Left forelimb (tissue), 1 donor: ENCODE results near the gene DPAGT1.
"Not testable (repeated sequence)": the region's sequence is repeated elsewhere in the genome, so short reads cannot be mapped to it uniquely, and the experiment has no call there.

Experiments used
- DNase-seq: peaks from one replicate; pipeline ENCODE4 v3.0.0-alpha.2; 2018; ENCODE audit warnings: low spot score

DPAGT1 gene

GRCh38 chr11:119115484-119116234, 14.0 kb upstream of the DPAGT1 start:
- DNase-seq, result no peak

GRCh38 chr11:119114351-119114750, 12.7 kb upstream of the DPAGT1 start:
- DNase-seq, result no peak

GRCh38 chr11:119113716-119114115, 12.1 kb upstream of the DPAGT1 start:
- DNase-seq, result no peak

DNA sequence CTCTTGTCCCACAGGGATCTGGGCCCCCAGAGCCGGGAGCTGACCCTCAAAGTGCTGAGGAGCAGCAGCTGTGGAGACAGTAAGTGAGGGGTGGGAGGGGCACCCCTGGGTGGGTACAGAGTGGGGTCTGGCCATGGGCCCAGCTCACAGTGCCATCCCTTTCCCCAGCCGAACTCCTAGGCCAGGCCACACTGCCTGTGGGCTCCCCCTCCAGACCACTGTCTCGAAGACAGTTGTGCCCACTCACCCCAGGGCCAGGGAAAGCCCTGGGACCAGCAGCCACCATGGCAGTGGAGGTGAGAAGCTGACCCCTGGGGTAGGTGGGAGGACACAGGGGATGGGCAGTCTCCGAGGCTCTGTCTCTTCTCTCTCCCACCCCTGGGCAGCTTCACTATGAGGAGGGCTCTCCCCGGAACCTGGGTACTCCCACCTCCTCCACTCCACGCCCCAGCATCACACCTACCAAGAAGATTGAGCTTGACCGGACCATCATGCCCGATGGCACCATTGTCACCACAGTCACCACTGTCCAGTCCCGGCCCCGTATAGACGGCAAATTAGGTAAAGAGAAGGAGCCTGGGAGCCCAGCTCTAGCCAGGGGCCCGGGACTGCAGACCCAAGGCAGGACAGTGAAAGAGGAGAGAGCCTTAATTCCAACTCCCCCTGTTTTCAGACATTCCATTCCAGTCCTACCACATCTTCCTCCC, 10.8 kb upstream of the DPAGT1 start:
- DNase-seq, result no peak

GRCh38 chr11:119111361-119111925, 9.8 kb upstream of the DPAGT1 start:
- DNase-seq, result no peak

- DNase-seq, result no peak
Measured at GRCh38 chr11:119110439-119110838, 8.8 kb upstream of the DPAGT1 start.

DNA sequence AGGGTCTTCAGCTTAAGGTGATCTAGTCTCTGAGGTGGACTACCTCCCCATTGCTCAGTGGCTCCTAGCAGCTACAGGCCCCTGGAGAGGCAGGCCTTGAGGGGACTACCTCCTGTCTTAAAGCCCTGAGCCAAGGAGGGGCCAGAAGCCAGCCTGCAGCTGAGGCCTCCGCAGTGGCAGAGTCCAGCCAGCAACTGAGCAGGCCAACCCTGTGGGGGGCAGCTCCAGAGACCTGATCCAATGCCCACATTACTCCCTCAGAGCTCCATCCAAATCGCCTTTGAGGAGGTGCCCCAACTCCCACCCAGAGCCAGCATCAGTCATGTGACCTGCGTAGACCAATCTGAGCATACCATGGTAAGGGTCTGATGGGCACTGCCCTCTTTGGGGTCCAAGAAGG, 8.2 kb upstream of the DPAGT1 start:
- no peak for DNase-seq

GRCh38 chr11:119108857-119109221, 7.2 kb upstream of the DPAGT1 start:
- DNase-seq, result no peak

DNA sequence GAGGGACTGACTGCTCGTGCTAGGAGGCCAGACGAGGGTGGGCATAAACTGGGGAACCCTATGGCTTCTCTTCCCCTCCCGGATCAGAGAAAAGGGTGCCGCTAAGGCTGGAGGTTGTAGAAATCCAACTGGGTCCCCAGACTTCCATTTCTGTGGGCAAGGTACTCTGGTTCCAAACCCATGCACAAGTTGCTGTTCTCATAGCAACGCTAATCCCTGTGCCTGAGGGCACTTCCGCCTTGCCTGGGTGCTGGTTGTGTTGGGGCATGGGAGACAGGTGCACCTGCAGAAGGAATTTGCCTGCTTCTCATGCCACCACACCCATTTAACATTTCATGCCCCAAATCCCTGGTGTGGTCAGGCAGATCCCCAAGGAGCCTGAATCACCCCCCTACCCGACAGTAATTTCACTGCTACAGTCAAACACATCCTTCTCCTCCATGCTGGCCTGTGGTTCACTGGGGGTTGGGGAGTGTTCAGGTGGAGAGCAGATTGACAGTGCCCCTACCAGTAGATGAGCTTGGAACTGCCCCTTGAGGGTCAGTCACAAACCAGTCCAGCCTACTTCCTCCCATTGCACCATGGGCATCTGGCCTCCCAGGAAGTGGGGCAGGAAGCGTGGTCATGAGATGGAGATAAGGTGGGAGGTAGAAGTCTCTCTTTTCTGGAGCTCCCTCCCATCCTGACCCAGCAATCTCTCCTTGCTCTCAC, 6.6 kb upstream of the DPAGT1 start:
- DNase-seq, result no peak

DNA sequence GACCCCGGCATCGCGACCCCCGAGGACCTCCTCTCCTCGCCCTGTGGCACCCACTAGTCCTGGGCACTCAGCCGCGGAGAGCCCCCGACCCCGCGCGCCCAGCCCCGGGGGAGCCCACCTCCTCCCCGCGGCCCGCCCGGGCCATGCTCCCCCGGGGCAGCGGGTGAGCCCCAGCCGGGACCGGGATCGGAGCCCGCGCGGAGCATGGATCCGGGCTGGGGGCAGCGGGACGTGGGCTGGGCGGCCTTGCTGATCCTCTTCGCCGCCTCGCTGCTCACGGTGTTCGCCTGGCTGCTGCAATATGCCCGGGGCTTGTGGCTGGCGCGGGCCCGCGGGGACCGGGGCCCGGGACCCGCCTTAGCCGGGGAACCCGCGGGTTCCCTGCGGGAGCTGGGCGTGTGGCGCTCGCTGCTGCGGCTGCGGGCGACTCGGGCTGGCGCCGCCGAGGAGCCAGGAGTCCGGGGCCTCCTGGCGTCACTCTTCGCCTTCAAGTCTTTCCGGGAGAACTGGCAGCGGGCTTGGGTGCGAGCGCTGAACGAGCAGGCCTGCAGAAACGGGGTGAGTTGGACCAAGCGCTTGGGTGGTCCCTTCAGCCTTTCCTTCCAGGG, 6.0 kb upstream of the DPAGT1 start:
- no peak for DNase-seq

DNA sequence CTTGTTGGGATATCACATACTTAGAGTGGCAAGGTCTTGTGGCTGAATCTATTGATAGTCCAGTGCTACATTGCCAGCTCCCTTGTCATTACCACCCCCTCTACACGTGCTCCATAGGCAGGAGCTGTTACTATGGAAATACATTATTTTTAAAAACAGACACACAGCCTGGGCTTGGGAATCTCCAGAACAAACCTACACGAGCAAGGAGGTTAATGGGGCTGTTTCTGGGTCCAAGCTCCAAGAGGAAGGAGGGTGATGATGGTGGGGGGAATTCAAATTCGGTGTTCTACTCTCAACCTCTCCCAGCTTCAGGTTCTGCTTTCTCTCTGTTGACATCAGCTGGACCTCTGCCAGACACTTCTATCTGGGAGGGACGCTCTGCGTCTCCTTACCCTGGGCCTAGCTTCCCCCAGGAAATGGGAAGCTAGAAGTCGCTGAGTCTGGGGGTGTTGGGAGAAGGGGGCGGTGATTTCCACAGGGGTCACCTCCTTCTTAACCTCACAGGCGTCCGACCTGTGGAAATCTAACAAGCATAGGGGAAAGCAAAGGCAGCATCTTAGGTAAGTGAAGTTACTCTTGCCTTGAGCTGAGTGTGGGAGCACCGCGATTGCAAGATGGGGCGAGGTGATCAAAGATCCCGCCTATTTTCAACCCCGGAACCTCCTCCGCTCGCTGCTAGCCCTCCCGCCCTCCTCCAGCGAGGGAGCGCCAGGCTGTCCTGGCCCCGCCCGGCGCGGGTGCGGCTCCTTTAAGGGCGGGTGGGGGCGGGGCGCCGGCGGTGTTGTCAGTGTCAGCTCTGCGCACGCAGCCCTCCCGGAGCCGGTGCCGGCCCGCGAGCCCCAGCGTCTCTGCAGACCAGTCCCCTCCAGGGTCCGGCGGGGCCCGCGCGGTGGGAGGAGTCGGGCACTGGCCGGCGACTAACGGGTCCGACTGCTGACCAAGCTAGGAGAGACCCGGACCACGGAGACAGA, 5.2 kb upstream of the DPAGT1 start, which contains the start of gene C2CD2L:
Gene C2CD2L (plus strand): TSS at position 781 of the 974 bp plus-strand sequence. CDS start 398 bp downstream, outside the sequence.
- peak; percentile 94 for DNase-seq

DNA sequence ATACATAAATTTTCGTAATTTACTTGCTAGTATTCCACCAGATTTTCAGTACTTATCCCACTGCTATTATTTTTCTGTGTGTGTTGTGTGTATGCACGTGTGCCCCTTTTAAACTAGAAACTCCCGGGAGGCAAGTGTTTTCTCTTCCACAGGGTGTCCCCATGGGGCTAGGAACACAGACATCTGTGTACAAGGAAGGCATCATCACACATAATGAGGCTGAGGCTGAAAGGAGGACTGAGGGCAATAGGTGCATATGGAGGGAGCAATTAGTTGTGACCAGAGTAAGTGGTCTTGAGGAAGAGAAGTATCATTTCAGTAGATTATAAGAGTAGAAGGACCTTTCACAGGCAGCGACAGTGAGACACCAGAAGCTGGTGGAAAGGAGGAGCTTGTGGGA, 2.1 kb upstream of the DPAGT1 start:
- DNase-seq, result no peak

DNA sequence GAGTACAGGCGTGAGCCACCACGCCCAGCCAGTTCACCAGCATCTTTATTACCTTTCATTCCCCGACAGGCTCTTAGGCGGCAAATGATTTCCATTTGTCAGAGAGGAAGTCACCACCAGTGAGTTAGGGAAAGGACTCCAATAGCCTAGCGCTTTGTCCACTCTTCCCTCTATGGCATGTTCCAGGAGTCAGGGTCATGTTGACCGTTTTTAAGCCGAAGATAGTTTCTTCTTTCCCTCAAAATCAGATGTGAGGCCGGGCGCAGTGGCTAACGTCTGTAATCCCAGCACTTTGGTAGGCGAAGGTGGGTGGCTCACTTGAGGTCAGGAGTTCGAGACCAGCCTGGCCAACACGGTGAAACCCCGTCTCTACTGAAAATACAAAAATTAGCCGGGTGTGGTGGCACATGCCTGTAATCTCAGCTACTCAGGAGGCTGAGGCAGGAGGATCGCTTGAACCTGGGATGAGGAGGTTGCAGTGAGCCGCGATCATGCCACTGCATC, 1.6 kb upstream of the DPAGT1 start:
- DNase-seq, result not testable (repeated sequence)

GRCh38 chr11:119100994-119101758, 477 bp downstream of the DPAGT1 start:
- no peak for DNase-seq

GRCh38 chr11:119100246-119100970, 1.2 kb downstream of the DPAGT1 start:
- no peak for DNase-seq

GRCh38 chr11:119099711-119100110, 1.9 kb downstream of the DPAGT1 start:
- no peak for DNase-seq

GRCh38 chr11:119095066-119095880, 6.4 kb downstream of the DPAGT1 start:
- DNase-seq, result peak; percentile 99

- DNase-seq, result no peak
Measured at GRCh38 chr11:119094816-119095065, 6.9 kb downstream of the DPAGT1 start.
